ENCODE data around the gene ELP4. TPM values are rescaled to one million over a fixed set of nuclear protein-coding genes. Genes with fewer than 3 reads are reported as not detected.

Gene ELP4
- total RNA-seq, 2 donors from 2014 or later, result 14.0 to 15.6 TPM

DNA sequence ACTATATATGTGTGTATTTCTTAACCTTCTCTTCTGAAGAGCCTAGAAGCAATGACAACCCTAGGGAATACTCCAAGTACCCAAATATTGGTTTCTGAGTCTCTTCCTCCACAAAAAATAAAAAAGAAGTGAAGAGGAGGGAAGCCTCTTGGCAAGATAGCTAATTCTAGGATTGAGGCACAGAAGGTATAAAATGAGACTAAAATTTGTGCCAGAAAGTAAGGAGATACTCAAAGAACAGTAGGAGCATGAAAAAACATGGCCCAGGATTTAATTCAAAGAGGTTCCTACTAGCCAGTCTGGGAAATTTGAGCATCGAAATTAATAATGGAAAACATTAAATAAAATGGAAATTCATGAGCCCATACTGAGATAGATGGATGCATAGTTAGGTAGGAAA, 189.5 kb downstream of the ELP4 start:
- Histone ChIP-seq H3K27ac (no peak overlapping the region), H3K27me3 (no peaks in the 10 kb centered on the region), H3K4me1 (no peaks in the 10 kb centered on the region), H3K9me3 (no peaks in the 10 kb centered on the region), H3K4me3 (no peak overlapping the region), H3K36me3 (no peaks in the 10 kb centered on the region)
- TF ChIP-seq, protein P1, sequence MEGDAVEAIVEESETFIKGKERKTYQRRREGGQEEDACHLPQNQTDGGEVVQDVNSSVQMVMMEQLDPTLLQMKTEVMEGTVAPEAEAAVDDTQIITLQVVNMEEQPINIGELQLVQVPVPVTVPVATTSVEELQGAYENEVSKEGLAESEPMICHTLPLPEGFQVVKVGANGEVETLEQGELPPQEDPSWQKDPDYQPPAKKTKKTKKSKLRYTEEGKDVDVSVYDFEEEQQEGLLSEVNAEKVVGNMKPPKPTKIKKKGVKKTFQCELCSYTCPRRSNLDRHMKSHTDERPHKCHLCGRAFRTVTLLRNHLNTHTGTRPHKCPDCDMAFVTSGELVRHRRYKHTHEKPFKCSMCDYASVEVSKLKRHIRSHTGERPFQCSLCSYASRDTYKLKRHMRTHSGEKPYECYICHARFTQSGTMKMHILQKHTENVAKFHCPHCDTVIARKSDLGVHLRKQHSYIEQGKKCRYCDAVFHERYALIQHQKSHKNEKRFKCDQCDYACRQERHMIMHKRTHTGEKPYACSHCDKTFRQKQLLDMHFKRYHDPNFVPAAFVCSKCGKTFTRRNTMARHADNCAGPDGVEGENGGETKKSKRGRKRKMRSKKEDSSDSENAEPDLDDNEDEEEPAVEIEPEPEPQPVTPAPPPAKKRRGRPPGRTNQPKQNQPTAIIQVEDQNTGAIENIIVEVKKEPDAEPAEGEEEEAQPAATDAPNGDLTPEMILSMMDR (IDR thresholded peaks at IDR 0.05), result no peak
- no peak for DNase-seq (ENCODE audit: low spot score)

DNA sequence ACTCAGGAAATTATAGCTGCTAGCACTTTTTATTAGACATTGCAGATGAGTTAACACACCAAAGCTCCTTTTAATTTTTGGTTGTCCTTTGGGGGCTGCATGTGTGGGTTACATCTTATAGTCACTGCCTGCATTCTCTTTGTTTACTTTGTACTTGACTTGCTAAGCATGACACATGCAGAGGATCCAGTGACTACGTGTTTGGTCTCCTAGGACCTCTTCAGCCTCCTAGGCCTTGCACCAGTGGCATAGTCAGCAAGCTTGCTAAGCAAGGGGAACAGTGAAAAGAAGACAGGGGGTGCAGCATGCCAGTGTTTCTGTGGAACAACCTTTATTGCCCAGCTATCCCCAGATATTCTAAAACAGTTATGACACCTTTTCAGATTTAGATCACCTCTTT, 193.4 kb downstream of the ELP4 start:
- Histone ChIP-seq H3K4me1 (no peaks in the 10 kb centered on the region), H3K27me3 (no peaks in the 10 kb centered on the region)
- DNase-seq (ENCODE audit: low spot score), result no peak

DNA sequence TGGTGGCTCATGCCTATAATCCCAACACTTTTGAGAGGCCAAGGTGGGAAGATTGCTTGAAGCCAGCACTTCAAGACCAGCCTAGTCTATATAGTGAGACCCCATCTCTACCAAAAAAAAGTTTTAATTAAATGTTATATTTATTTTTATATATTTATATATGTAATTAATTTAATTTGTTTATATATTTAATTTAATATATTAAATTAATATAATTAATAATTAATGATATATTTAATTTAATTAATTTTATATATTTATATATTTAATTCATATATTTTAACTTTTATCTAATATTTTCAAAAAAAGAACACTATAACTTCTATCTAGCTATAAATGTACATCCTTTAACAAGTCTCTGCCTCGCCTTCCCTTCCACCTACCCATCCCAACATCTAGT, 196.8 kb downstream of the ELP4 start:
- no peaks in the 10 kb centered on the region for H3K36me3 ChIP-seq
- no peak overlapping the region for H3K4me3 ChIP-seq
- H3K27me3 ChIP-seq, result no peaks in the 10 kb centered on the region
- TF ChIP-seq, protein P1 (IDR thresholded peaks at IDR 0.05), result no peak
- no peaks in the 10 kb centered on the region for H3K4me1 ChIP-seq
- H3K9me3 ChIP-seq, result no peaks in the 10 kb centered on the region
- H3K27ac ChIP-seq, result no peak overlapping the region
- no peak for DNase-seq (ENCODE audit: low spot score)

More for the DNA sequence above, 193.4 kb downstream of the ELP4 start:
- Histone ChIP-seq H3K9me3 (no peaks in the 10 kb centered on the region), H3K4me3 (no peak overlapping the region), H3K27ac (no peak overlapping the region), H3K36me3 (no peaks in the 10 kb centered on the region)
- TF ChIP-seq, protein P1 (IDR thresholded peaks at IDR 0.05), result no peak

DNA sequence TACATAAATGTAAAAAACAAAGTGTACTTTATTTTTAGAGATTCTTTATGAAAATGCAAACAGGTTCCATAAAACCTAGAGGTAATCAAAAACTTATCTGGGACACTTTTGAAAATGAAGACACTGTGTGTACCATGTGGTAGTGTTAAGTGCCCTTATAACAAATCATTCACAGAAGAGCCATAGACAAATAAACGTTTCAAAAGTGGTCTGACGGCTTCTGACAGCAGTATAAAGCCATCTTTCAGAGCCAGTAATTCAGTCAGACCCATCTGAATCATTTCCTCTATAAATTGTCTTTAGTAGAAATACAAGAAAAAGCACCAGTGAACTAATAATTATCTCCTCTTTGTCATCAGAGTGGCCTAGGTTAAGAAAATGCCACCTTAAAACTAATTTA, 201.6 kb downstream of the ELP4 start:
- Histone ChIP-seq H3K27ac (no peak overlapping the region), H3K36me3 (no peaks in the 10 kb centered on the region), H3K27me3 (no peaks in the 10 kb centered on the region), H3K9me3 (no peaks in the 10 kb centered on the region), H3K4me1 (no peaks in the 10 kb centered on the region), H3K4me3 (no peak overlapping the region)
- TF ChIP-seq, protein P1 (IDR thresholded peaks at IDR 0.05), result no peak
- no peak for DNase-seq (ENCODE audit: low spot score)

DNA sequence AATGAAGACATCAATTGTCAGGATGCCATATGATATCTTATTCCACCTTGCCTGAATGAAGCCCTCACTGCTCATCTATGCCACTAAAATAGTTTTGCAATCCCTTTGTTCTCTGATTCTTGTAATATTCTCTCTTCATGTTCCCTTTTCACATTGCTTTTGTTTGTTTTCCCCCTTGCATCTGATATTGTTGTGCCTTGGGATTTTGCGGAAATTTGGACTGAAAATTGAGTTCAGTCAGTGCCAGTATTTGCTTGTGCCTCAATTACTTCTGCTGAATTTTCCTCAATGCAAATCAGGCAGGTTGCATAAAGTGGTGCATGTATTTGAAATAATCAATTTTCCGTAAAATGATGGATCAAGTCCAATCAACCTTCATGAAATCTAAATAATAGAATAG, 203.3 kb downstream of the ELP4 start:
- no peak overlapping the region for H3K27ac ChIP-seq
- H3K4me1 ChIP-seq, result no peaks in the 10 kb centered on the region
- TF ChIP-seq, protein P1 (IDR thresholded peaks at IDR 0.05), result no peak
- DNase-seq (ENCODE audit: low spot score), result no peak
- H3K9me3 ChIP-seq, result no peaks in the 10 kb centered on the region
- no peaks in the 10 kb centered on the region for H3K36me3 ChIP-seq
- no peaks in the 10 kb centered on the region for H3K27me3 ChIP-seq
- no peak overlapping the region for H3K4me3 ChIP-seq

DNA sequence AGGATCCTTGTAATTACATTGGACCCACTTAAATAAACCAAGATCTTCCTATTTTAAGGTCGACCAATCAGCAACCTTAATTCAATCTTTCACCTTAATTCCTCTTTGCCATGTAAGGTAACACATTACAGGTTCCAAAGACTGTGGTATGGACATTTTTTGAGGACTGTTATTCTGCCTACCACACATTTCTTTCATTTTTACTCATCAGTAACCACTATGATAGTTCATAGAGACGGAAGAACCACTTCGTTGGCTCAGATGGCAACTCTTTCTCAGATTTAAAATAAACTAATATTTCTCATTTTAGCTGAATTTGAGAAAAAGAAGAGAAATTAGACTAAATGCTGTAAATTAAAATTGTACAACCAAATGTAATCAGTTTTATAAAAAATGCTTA, 205.3 kb downstream of the ELP4 start:
- DNase-seq (ENCODE audit: low spot score), result no peak
- Histone ChIP-seq H3K27me3 (no peaks in the 10 kb centered on the region), H3K27ac (no peak overlapping the region), H3K4me1 (no peaks in the 10 kb centered on the region), H3K4me3 (no peak overlapping the region), H3K36me3 (no peaks in the 10 kb centered on the region), H3K9me3 (no peaks in the 10 kb centered on the region)
- TF ChIP-seq, protein P1 (IDR thresholded peaks at IDR 0.05), result no peak

All from right atrium auricular region (tissue), 2 donors.